ENCODE measurements around the gene MRPS25.

The MRPS25 gene

GRCh38 chr3:15029625-15030024 lies 35.5 kb downstream of the MRPS25 start:
- Histone ChIP-seq H3K4me3 (replicated peaks; ENCODE audit: low read depth, low read length) (no peak overlapping the region), H3K27me3 (replicated peaks; ENCODE audit: control insufficient read depth, insufficient read depth, low read length) (no peaks in the 10 kb centered on the region), H3K36me3 (ENCODE audit: control insufficient read depth, insufficient read depth, low read length) (peaks cover 23% of the 10 kb centered on the region)
- no peak for DNase-seq (ENCODE audit: extremely low read depth, insufficient read length)
- TF ChIP-seq, protein P1, sequence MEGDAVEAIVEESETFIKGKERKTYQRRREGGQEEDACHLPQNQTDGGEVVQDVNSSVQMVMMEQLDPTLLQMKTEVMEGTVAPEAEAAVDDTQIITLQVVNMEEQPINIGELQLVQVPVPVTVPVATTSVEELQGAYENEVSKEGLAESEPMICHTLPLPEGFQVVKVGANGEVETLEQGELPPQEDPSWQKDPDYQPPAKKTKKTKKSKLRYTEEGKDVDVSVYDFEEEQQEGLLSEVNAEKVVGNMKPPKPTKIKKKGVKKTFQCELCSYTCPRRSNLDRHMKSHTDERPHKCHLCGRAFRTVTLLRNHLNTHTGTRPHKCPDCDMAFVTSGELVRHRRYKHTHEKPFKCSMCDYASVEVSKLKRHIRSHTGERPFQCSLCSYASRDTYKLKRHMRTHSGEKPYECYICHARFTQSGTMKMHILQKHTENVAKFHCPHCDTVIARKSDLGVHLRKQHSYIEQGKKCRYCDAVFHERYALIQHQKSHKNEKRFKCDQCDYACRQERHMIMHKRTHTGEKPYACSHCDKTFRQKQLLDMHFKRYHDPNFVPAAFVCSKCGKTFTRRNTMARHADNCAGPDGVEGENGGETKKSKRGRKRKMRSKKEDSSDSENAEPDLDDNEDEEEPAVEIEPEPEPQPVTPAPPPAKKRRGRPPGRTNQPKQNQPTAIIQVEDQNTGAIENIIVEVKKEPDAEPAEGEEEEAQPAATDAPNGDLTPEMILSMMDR (IDR thresholded peaks at IDR 0.05; ENCODE audit: insufficient read depth, low read length, poor library complexity, severe bottlenecking): no peak

GRCh38 chr3:15023719-15024118 lies 41.4 kb downstream of the MRPS25 start:
- DNase-seq (ENCODE audit: extremely low read depth, insufficient read length): no peak
- TF ChIP-seq, protein P1 (IDR thresholded peaks at IDR 0.05; ENCODE audit: insufficient read depth, low read length, poor library complexity, severe bottlenecking): no peak
- Histone ChIP-seq H3K4me3 (replicated peaks; ENCODE audit: low read depth, low read length) (no peak overlapping the region), H3K27me3 (replicated peaks; ENCODE audit: control insufficient read depth, insufficient read depth, low read length) (no peaks in the 10 kb centered on the region), H3K36me3 (ENCODE audit: control insufficient read depth, insufficient read depth, low read length) (peaks cover 16% of the 10 kb centered on the region)

- Histone ChIP-seq H3K36me3 (ENCODE audit: control insufficient read depth, insufficient read depth, low read length) (peaks cover 15% of the 10 kb centered on the region), H3K4me3 (replicated peaks; ENCODE audit: low read depth, low read length) (no peak overlapping the region), H3K27me3 (replicated peaks; ENCODE audit: control insufficient read depth, insufficient read depth, low read length) (no peaks in the 10 kb centered on the region)
- DNase-seq (ENCODE audit: extremely low read depth, insufficient read length): no peak
- TF ChIP-seq, protein P1 (IDR thresholded peaks at IDR 0.05; ENCODE audit: insufficient read depth, low read length, poor library complexity, severe bottlenecking): no peak
These were observed 41.9 kb downstream of the MRPS25 start for GRCh38 chr3:15023249-15023648.

- Histone ChIP-seq H3K27me3 (replicated peaks; ENCODE audit: control insufficient read depth, insufficient read depth, low read length) (no peaks in the 10 kb centered on the region), H3K36me3 (ENCODE audit: control insufficient read depth, insufficient read depth, low read length) (peaks cover 22% of the 10 kb centered on the region), H3K4me3 (replicated peaks; ENCODE audit: low read depth, low read length) (no peak overlapping the region)
- no peak for DNase-seq (ENCODE audit: extremely low read depth, insufficient read length)
- TF ChIP-seq, protein P1 (IDR thresholded peaks at IDR 0.05; ENCODE audit: insufficient read depth, low read length, poor library complexity, severe bottlenecking): no peak
These were observed 47.9 kb downstream of the MRPS25 start for GRCh38 chr3:15017191-15017590.

DNA sequence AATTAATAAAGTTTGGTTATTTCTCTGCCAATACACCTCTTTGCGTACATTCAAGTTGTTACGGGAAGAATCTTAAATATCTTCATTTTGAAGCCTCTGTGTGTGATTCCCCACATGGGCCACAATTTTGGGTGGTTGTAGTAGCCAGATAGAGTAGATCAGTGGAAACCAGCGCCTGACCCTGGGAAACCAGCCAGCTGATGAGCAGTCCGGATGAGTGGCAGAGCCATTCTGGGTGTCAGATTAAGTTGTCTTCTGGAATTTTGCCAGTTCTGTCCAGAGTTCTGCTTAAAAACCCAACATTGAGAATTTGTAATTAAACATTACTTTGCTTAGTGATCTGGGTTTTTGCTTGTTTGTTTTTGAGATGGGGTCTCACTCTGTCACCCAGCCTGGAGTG lies 49.7 kb downstream of the MRPS25 start:
- no peaks in the 10 kb centered on the region for H3K27me3 ChIP-seq (replicated peaks; ENCODE audit: control insufficient read depth, insufficient read depth, low read length)
- no peak for DNase-seq (ENCODE audit: extremely low read depth, insufficient read length)
- peaks cover 20% of the 10 kb centered on the region for H3K36me3 ChIP-seq (ENCODE audit: control insufficient read depth, insufficient read depth, low read length)

More for the DNA sequence above, 49.7 kb downstream of the MRPS25 start:
- TF ChIP-seq, protein P1 (IDR thresholded peaks at IDR 0.05; ENCODE audit: insufficient read depth, low read length, poor library complexity, severe bottlenecking): no peak
- no peak overlapping the region for H3K4me3 ChIP-seq (replicated peaks; ENCODE audit: low read depth, low read length)
